Measurements from ENCODE around the gene EPB41L4B. TPM values are rescaled to one million over a fixed set of nuclear protein-coding genes. Genes with fewer than 3 reads are reported as not detected.
"Not testable (repeated sequence)": the region's sequence is repeated elsewhere in the genome, so short reads cannot be mapped to it uniquely, and the experiment has no call there.

Gene EPB41L4B
- 10 to 100 TPM; 11.5 to 47.2 (median 16.0) TPM for total RNA-seq

GRCh38 chr9:109320742-109321448, at the start of gene EPB41L4B:
Gene EPB41L4B, minus strand, starts transcription at chr9:109321059. Its CDS starts 613 bp downstream, at chr9:109320446.
- DNase-seq (ENCODE audit: low spot score in 2 of 2) = peak; percentile 88 to 94
- Histone ChIP-seq H3K27ac (peak within 1 kb of the TSS; percentile 57 to 69), H3K9me3 (no peaks in the 10 kb centered on the region), H3K36me3 (no peaks in the 10 kb centered on the region), H3K4me3 (peak within 1 kb of the TSS; percentile 37 to 70 (median 54)), H3K4me1 (peaks cover 0 to 3% of the 10 kb centered on the region in 2 donors), H3K27me3 (no peaks in the 10 kb centered on the region)
- TF ChIP-seq POLR2AphosphoS5 (IDR thresholded peaks at IDR 0.05) (peak; percentile 42 to 68 (median 56)), CTCF (IDR thresholded peaks at IDR 0.05) (peak; percentile 92 to 96 (median 93)), POLR2A (IDR thresholded peaks at IDR 0.05) (no peak)
- intact Hi-C loops (cut with DNase I; ENCODE audit: low total_unique reads) = loop anchor here (5.0 kb wide), 1 partner anchor 79 kb away; no protein-coding TSS in a partner anchor

GRCh38 chr9:109369285-109369684, 48.4 kb upstream of the EPB41L4B start:
- H3K4me1 ChIP-seq = no peaks in the 10 kb centered on the region
- H3K36me3 ChIP-seq = no peaks in the 10 kb centered on the region
- no peak for DNase-seq (ENCODE audit: low spot score in 2 of 2)
- H3K27me3 ChIP-seq = no peaks in the 10 kb centered on the region
- no peak overlapping the region for H3K27ac ChIP-seq
- TF ChIP-seq CTCF (IDR thresholded peaks at IDR 0.05) = no peak
- TF ChIP-seq POLR2AphosphoS5 (IDR thresholded peaks at IDR 0.05) = no peak
- no peak for TF ChIP-seq POLR2A (IDR thresholded peaks at IDR 0.05)
- peaks cover 0 to 5% of the 10 kb centered on the region in 2 donors for H3K9me3 ChIP-seq
- H3K4me3 ChIP-seq = no peak overlapping the region
- intact Hi-C loops (cut with DNase I; ENCODE audit: low total_unique reads) = no loop called here

- intact Hi-C loops (cut with DNase I; ENCODE audit: low total_unique reads) = no loop called here
- no peak for TF ChIP-seq CTCF (IDR thresholded peaks at IDR 0.05)
- TF ChIP-seq POLR2A (IDR thresholded peaks at IDR 0.05) = no peak
- no peak for TF ChIP-seq POLR2AphosphoS5 (IDR thresholded peaks at IDR 0.05)
- H3K27ac ChIP-seq = no peak overlapping the region
These were observed 39.9 kb upstream of the EPB41L4B start for GRCh38 chr9:109360771-109361170.

GRCh38 chr9:109358968-109359603, 38.2 kb upstream of the EPB41L4B start:
- intact Hi-C loops (cut with DNase I; ENCODE audit: low total_unique reads); H3K27ac ChIP-seq; H3K4me3 ChIP-seq; DNase-seq (ENCODE audit: low spot score in 2 of 2); H3K9me3 ChIP-seq; H3K4me1 ChIP-seq; H3K27me3 ChIP-seq; H3K36me3 ChIP-seq: not testable (repeated sequence)

More at GRCh38 chr9:109360771-109361170, 39.9 kb upstream of the EPB41L4B start:
- no peak overlapping the region for H3K4me3 ChIP-seq
- no peaks in the 10 kb centered on the region for H3K9me3 ChIP-seq
- H3K27me3 ChIP-seq = no peaks in the 10 kb centered on the region
- no peaks in the 10 kb centered on the region for H3K4me1 ChIP-seq
- no peak for DNase-seq (ENCODE audit: low spot score in 2 of 2)
- no peaks in the 10 kb centered on the region for H3K36me3 ChIP-seq

- no peak for DNase-seq (ENCODE audit: low spot score in 2 of 2)
- intact Hi-C loops (cut with DNase I; ENCODE audit: low total_unique reads) = no loop called here
- Histone ChIP-seq H3K4me3 (no peak overlapping the region), H3K9me3 (no peaks in the 10 kb centered on the region), H3K27ac (no peak overlapping the region), H3K36me3 (no peaks in the 10 kb centered on the region), H3K27me3 (no peaks in the 10 kb centered on the region), H3K4me1 (no peaks in the 10 kb centered on the region)
- no peak for TF ChIP-seq CTCF (IDR thresholded peaks at IDR 0.05)
- no peak for TF ChIP-seq POLR2AphosphoS5 (IDR thresholded peaks at IDR 0.05)
- TF ChIP-seq POLR2A (IDR thresholded peaks at IDR 0.05) = no peak
These were observed 34.9 kb upstream of the EPB41L4B start for GRCh38 chr9:109355564-109356297.

Measured in breast epithelium (tissue), 4 donors.